GM18502 (cell line): ENCODE data around the gene GNG8.

ENCODE experiments used
- ATAC-seq: cut with Tn5 transposase; IDR thresholded peaks from one replicate; pipeline ENCODE4 v1.9.1; 2021; ENCODE audit warnings: mild to moderate bottlenecking; ENCODE audit not compliant: unreplicated experiment, poor library complexity

Gene GNG8

GRCh38 chr19:46635920-46636761, at the start of gene GNG8:
GNG8 (minus strand) TSS chr19:46636202; CDS start chr19:46634682, 1,520 bp downstream.
- ATAC-seq, result no peak

DNA sequence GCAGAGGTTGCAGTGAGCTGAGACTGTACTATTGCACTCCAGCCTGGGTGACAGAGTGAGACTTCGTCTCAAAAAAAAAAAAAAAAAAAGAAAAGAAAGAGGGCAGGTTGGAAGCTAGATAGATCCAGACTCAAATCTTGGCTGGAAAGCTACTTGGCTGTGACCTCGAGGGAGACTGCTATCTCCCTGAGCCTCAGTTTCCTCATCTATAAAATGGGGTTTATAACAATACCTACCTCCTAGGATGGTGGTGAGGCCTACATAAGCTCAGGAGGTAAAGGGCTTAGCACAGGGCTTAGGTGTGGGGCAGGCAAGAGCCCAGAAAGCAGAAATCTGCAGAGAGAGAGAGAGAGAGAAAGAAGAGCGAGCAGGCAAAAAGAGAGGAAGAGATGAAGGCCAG, 49.2 kb upstream of the GNG8 start:
- no peak for ATAC-seq

- no peak for ATAC-seq
Observed at GRCh38 chr19:46678110-46678732, 42.2 kb upstream of the GNG8 start.

GRCh38 chr19:46674416-46675178, 38.6 kb upstream of the GNG8 start:
- ATAC-seq, result no peak

GRCh38 chr19:46670813-46671212, 34.8 kb upstream of the GNG8 start:
- no peak for ATAC-seq

DNA sequence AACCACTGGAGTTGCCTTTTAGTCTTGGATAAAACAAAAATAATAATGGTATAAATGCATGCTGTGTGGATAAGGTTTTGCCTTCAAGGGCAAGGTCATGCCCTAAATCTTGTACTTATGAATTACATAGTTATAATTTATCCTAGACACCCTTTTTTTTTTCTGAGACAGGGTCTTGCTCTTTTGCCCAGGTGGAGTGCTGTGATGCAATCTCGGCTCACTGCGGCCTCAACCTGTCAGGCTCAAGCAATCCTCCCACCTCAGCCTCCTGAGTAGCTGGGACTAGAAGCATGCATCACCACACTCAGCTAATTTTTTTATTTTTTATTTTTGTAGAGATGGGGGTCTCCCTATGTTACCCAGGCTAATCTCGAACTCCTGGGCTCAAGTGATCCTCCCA, 32.7 kb upstream of the GNG8 start:
- ATAC-seq, result no peak

DNA sequence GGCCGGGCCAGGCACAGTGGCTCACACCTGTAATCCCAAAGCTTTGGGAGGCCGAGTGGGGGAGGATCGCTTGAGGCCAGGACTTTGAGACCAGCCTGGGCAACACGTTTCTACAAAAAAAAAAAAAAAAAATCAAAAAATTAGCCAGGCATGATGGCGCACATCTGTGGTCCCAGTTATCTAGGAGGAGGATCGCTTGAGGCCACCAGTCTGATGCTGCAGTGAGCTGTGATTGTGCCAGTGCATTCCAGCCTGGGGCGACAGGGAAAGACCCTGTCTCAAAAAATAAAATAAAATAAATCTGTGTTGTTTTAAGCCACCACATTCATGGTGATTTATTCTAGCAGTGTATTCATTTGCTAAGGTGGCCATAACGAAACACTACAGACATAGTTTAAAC, 29.1 kb upstream of the GNG8 start:
- ATAC-seq, result no peak

DNA sequence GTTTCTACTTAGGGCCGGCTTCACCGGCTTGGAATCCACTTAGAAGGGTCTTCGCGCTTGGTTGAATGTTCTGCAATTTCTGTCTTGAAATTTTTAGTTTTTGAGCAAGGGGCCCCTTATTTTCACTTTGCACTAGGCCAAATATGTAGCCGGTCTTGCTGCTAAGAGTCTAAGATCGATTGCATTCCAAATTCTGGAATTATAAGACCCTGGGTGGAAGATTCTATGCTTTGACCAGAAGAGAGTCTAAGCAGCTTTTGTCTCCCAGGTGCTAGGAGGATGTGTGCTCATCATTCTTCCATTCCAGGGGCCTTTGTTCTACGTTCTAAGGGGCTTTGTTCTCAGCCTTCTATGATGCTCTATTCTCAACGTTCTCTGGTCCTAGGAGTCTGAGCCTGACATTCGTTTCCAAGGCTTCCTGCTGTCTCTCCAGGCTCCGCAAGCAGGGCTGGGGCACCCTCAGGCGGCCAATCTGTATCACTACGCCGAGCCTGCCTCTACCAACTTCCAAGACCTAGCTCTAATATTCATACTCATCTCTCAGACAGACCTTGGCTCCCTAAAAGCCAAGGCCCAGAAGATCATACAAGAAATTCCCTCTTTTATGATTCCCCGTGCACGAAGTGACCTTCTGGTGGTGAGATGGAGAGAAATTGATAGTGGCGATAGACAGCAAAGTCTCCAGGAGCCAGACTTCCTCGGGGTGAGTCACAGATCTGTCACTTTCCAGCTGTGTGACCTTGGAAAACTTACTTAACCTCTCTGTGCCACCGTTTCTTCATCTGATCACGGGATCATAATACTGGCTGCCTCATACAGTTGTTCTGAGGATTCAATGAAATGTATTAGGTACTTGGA, 26.0 kb upstream of the GNG8 start:
- no peak for ATAC-seq

DNA sequence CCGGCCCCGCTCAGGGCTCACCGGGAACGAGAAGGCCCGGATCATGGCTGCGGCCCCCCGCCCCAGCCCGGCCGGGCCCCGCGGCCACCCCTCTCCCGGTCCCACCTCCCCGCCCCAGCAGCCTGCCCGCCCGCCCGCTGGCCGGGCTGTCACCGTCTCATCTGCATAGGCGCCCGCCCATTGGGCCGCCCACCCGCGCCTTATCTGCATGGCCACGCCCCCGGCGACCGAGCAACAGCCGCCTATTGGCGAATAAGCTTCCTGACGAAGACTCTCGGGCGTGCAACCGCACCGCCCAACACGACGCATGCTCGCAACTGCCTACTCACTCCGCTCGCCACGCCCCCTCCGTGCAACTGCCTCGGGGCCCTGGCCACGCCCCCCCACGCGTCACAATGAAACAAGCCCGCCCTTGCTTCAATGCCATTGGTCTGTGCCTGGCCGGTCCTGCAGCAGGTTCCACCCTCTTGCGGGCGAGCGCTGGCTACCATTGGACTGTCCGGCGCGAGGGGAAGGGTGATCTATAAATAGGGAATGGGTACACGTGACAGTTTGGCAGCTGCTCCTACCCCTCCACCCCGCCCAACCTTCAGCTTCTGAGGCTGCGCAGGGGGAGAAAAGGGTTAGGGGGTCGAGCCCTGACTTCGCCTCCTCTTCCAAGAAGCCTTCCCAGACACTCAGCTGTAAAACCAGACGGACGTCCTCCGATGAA, 25.2 kb upstream of the GNG8 start, which contains the start of gene DACT3:
Gene DACT3 (minus strand): TSS at position 163 of the 712 bp plus-strand sequence. CDS start 118 bp downstream, at position 45.
- ATAC-seq, result peak; percentile 91

DNA sequence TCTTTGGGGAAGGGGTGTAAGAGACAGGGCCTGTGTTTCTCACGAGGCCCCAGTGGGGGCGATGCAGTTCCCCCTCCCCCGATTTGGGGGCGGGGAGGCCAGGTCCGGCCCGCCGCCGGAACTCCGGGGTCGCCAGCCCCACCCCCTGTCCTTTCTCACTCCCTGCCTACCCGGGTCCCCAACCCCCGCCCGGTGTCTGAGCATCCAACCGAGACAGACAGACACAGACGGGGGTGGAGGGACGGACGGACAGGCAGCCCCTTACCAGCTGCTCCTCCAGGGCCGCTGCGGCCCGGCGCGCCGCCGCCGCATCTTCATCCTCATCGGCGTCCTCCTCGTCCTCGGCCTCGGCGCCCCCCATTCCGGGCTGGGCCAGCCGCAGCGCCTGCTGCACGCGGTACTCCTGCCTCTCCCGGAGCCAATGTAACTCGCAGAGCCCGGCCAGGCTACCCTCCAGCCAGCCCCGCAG, 24.6 kb upstream of the GNG8 start:
- ATAC-seq, result no peak

DNA sequence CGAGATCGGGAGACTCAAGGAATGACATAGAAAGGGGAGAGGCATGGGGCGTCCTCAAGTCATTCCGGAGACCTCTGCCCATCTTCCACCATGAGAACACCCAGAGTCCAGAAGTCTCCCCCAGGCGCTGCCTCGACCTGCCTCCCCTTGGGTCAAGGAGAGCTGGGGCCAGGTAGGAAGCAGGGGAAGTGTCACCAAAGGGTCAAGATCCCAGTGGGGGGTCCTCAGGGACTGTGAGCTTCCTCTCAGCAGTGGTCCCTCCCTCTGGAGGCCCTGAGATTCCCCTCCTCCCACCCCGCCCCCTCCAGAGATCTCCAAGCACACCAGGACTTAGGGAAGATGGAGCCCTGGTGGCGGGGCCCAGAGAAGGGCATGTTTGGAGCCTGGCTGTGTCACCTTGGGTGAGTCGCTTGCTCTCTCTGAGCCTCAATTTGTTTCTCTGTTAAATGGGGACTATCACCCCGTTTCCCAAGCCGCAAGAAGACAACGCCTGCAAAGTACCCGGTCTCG, 24.1 kb upstream of the GNG8 start:
- ATAC-seq, result no peak

- no peak for ATAC-seq
Observed at GRCh38 chr19:46659151-46660007, 23.4 kb upstream of the GNG8 start.

DNA sequence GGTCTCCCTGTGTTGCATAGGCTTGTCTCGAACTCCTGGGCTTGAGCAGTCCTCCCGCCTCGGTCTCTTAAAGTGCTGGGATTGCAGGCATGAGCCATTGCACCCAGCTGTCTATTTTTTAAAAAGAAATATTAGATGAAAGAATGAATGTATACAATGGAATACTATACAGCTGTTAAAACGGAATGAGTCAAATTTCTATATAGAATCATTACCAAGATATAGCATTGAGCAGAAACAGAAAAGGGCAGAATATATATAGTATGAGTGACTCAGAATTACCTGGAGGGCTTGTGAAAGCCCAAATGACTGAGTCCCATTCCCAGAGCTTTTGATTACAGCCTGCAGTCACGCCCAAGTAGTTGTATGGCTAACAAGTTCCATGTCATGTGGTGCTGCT, 20.5 kb upstream of the GNG8 start:
- no peak for ATAC-seq

DNA sequence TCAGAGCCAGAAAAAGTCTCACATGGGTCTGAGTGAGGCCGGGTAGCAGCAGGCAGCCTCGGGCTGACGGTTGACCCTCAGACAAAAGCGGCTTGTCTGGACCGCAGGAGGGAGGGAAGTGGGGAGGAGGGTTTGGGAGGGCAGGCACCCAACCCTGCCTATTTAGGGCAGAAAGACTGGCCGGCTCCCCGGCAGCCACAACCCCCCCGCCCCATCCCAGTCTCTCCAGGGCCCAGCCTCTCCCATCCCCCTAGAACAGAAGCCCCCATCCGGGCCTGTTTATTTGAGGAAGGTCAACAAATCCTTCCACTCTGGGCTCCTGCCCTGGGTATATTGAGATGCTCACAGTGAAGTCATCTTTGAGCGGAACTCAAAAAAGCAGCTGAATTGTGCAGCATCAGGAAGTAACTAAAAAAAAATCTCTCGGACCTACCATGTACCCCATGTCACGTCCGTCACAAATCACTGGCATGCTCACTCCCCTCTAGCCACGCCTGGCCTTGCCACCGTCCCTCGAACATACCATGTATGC, 18.7 kb upstream of the GNG8 start:
- ATAC-seq, result no peak

DNA sequence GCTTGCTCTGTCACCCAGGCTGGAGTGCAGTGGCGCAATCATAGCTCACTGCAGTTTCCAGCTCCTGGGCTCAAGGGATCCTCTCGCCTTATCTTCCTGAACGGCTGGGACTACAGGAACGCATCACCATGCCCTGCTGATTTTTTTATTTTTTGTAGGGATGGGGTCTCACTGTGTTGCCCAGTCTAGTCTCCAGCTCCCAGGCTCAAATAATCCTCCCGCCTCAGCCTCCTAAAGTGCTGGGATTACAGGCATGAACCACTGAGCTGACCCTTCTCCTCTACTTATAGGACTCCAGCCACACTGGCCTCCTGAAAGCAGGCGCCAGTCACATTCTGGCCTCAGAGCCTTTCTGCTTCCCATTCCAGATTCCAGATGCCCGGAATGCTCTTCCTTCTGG, 14.4 kb upstream of the GNG8 start:
- no peak for ATAC-seq

GRCh38 chr19:46648961-46649960, 13.3 kb upstream of the GNG8 start:
- ATAC-seq, result no peak
